Activated CD8-positive, alpha-beta memory T cell treated with anti-CD3 and anti-CD28 coated beads, Interleukin-2, amount 50 U/mL, for 24 hours (primary cell): ENCODE measurements around the gene CCL23.

Source experiments
- DNase-seq: peaks from one replicate; pipeline ENCODE4 v3.0.0-alpha.2; 2020; ENCODE audit errors: extremely low read depth

The CCL23 gene

GRCh38 chr17:35969558-35970380, 48.0 kb downstream of the CCL23 start:
- DNase-seq, result peak; percentile 46

GRCh38 chr17:35968520-35969054, 49.2 kb downstream of the CCL23 start:
- no peak for DNase-seq

- no peak for DNase-seq
These were observed 52.5 kb downstream of the CCL23 start for GRCh38 chr17:35965272-35965671.

- DNase-seq, result no peak
These were observed 54.1 kb downstream of the CCL23 start for GRCh38 chr17:35963663-35964062.
